HepG2 (cell line): ENCODE data around the gene B4GALT3. TPM values are rescaled to one million over a fixed set of nuclear protein-coding genes. Genes with fewer than 3 reads are reported as not detected.
A peak's percentile ranks its signal among the peaks of the same experiment; 100 is the strongest.

Source experiments
- CEBPB ChIP-seq: IDR thresholded peaks from 2 replicates; pipeline ENCODE4 v1.6.1; 2011; ENCODE audit warnings: low read depth, low read length, improper control_type of control experiment, borderline replicate concordance
- CHCHD3 ChIP-seq: sonication (generic); formaldehyde crosslinking; IDR thresholded peaks from 2 replicates; pipeline ENCODE4 v1.8.0; 2022; ENCODE audit warnings: mild to moderate bottlenecking, missing genetic modification reagents, moderate library complexity
- GATAD1 ChIP-seq: IDR thresholded peaks from 2 replicates; pipeline ENCODE4 v1.6.1; 2016; ENCODE audit warnings: missing genetic modification reagents, missing compliant biosample characterization
- HCFC1 ChIP-seq: fragments of 150-350 bp; IDR thresholded peaks from 2 replicates; pipeline ENCODE4 v1.6.1; 2014; ENCODE audit warnings: low read depth, low read length
- HDAC2 ChIP-seq: sonication (generic); formaldehyde crosslinking; IDR thresholded peaks from 2 replicates; pipeline ENCODE4 v1.4.0; 2020; ENCODE audit warnings: missing genetic modification reagents
- HOXA9 ChIP-seq: sonication (generic); formaldehyde crosslinking; IDR thresholded peaks from 2 replicates; pipeline ENCODE4 v1.8.1; 2022; ENCODE audit warnings: missing genetic modification reagents, mild to moderate bottlenecking, moderate library complexity, borderline replicate concordance
- MEIS2 ChIP-seq: sonication (generic); formaldehyde crosslinking; IDR thresholded peaks from 2 replicates; pipeline ENCODE4 v1.9.0; 2021; ENCODE audit warnings: mild to moderate bottlenecking, missing genetic modification reagents
- NBN ChIP-seq: fragments of 450-650 bp; conservative IDR thresholded peaks from 2 replicates; pipeline ENCODE4 v1.6.1; 2017
- NFATC3 ChIP-seq: sonication (generic); formaldehyde crosslinking; IDR thresholded peaks from 2 replicates; pipeline ENCODE4 v1.5.1; 2020; ENCODE audit warnings: mild to moderate bottlenecking, missing genetic modification reagents
- NFRKB ChIP-seq: fragments of 450-650 bp; IDR thresholded peaks from 2 replicates; pipeline ENCODE4 v1.6.1; 2017
- RAD51 ChIP-seq: fragments of 450-650 bp; IDR thresholded peaks from 2 replicates; pipeline ENCODE4 v1.6.1; 2016; ENCODE audit warnings: borderline replicate concordance
- REXO4 ChIP-seq: sonication (generic); formaldehyde crosslinking; IDR thresholded peaks from 2 replicates; pipeline ENCODE4 v1.8.0; 2022; ENCODE audit warnings: missing genetic modification reagents, mild to moderate bottlenecking, borderline replicate concordance
- SMYD3 ChIP-seq: sonication (generic); formaldehyde crosslinking; IDR thresholded peaks from 2 replicates; pipeline ENCODE4 v1.8.1; 2023; ENCODE audit warnings: mild to moderate bottlenecking, missing genetic modification reagents
- YEATS2 ChIP-seq: sonication (generic); formaldehyde crosslinking; IDR thresholded peaks from 2 replicates; pipeline ENCODE4 v1.4.0; 2020; ENCODE audit warnings: missing genetic modification reagents, borderline replicate concordance
- ZNF180 ChIP-seq: sonication (generic); formaldehyde crosslinking; IDR thresholded peaks from 2 replicates; pipeline ENCODE4 v1.4.0; 2020; ENCODE audit warnings: low read depth, missing genetic modification reagents, borderline replicate concordance
- ZNF3 ChIP-seq: IDR thresholded peaks from 2 replicates; pipeline ENCODE4 v1.7.0; 2017; ENCODE audit warnings: inconsistent platforms
- ZNF343 ChIP-seq: sonication (generic); formaldehyde crosslinking; IDR thresholded peaks from 2 replicates; pipeline ENCODE4 v1.4.0; 2020; ENCODE audit warnings: mild to moderate bottlenecking, missing genetic modification reagents
- ZNF451 ChIP-seq: sonication (generic); formaldehyde crosslinking; IDR thresholded peaks from 2 replicates; pipeline ENCODE4 v1.5.0; 2020; ENCODE audit warnings: mild to moderate bottlenecking, missing genetic modification reagents
- ZNF496 ChIP-seq: sonication (generic); formaldehyde crosslinking; IDR thresholded peaks from 2 replicates; pipeline ENCODE4 v1.8.1; 2023; ENCODE audit warnings: mild to moderate bottlenecking, moderate library complexity, missing genetic modification reagents; ENCODE audit not compliant: insufficient replicate concordance
- ZNF562 ChIP-seq: sonication (generic); formaldehyde crosslinking; IDR thresholded peaks from 2 replicates; pipeline ENCODE4 v1.8.0; 2022; ENCODE audit warnings: missing genetic modification reagents, borderline replicate concordance
- ZNF776 ChIP-seq: sonication (generic); formaldehyde crosslinking; IDR thresholded peaks from 2 replicates; pipeline ENCODE4 v1.4.0; 2020; ENCODE audit warnings: mild to moderate bottlenecking, missing genetic modification reagents
- ZNF839 ChIP-seq: sonication (generic); formaldehyde crosslinking; IDR thresholded peaks from 2 replicates; pipeline ENCODE4 v1.4.0; 2020; ENCODE audit warnings: missing genetic modification reagents, mild to moderate bottlenecking, borderline replicate concordance
- ZSCAN22 ChIP-seq: sonication (generic); formaldehyde crosslinking; IDR thresholded peaks from 2 replicates; pipeline ENCODE4 v1.4.0; 2020; ENCODE audit warnings: mild to moderate bottlenecking, missing genetic modification reagents
- polyA plus RNA-seq, 8 experiments: library from polyadenylated mRNA; depleted of rRNA in 3 of 8; stranded (reverse) in 7 of 8; unstranded in 1 of 8; fragments of >200 nt; fragmentation: Illumina TruSeq in 4 of 8; extraction: Trizol in 4 of 8; gene quantifications; 2 replicates each; pipeline versions ENCODE4 v1.2.1 to v1.2.3, GENCODE V29; 2011 to 2016; ENCODE audit warnings: low read depth in 4 of 8, missing spikeins in 1 of 8, mixed read lengths in 1 of 8; ENCODE audit not compliant: insufficient read depth in 1 of 8
- total RNA-seq, 5 experiments: library from RNA; depleted of rRNA; stranded (reverse); fragments of >200 nt; fragmentation: Illumina TruSeq; extraction: Trizol; gene quantifications; 2 replicates each; pipeline ENCODE4 v1.2.3, GENCODE V29; 2016; ENCODE audit warnings: low read depth in 1 of 5
- TF ChIP-seq, protein P1 (sequence below): sonication (generic); formaldehyde crosslinking; IDR thresholded peaks from 2 replicates; pipeline ENCODE4 v1.8.1; 2023; ENCODE audit warnings: mild to moderate bottlenecking, inconsistent platforms, moderate library complexity, missing genetic modification reagents, borderline replicate concordance
- TF ChIP-seq, protein P2 (sequence below): sonication (generic); formaldehyde crosslinking; IDR thresholded peaks from 2 replicates; pipeline ENCODE4 v1.8.0; 2022; ENCODE audit warnings: mild to moderate bottlenecking, missing genetic modification reagents, moderate library complexity
- TF ChIP-seq, protein P3 (sequence below), 2 experiments: IDR thresholded peaks; 2 replicates each; pipeline ENCODE4 v1.6.1; 2011 to 2012; ENCODE audit warnings: low read length in 2 of 2, borderline replicate concordance in 1 of 2, low read depth in 1 of 2, mild to moderate bottlenecking in 1 of 2, moderate library complexity in 1 of 2

Gene B4GALT3
- total and polyA plus RNA-seq, 2 of the 13 experiments (the other 11 are each of a cell fraction or from before 2014, with no cell fraction given), result 35.6 to 40.4 TPM

DNA sequence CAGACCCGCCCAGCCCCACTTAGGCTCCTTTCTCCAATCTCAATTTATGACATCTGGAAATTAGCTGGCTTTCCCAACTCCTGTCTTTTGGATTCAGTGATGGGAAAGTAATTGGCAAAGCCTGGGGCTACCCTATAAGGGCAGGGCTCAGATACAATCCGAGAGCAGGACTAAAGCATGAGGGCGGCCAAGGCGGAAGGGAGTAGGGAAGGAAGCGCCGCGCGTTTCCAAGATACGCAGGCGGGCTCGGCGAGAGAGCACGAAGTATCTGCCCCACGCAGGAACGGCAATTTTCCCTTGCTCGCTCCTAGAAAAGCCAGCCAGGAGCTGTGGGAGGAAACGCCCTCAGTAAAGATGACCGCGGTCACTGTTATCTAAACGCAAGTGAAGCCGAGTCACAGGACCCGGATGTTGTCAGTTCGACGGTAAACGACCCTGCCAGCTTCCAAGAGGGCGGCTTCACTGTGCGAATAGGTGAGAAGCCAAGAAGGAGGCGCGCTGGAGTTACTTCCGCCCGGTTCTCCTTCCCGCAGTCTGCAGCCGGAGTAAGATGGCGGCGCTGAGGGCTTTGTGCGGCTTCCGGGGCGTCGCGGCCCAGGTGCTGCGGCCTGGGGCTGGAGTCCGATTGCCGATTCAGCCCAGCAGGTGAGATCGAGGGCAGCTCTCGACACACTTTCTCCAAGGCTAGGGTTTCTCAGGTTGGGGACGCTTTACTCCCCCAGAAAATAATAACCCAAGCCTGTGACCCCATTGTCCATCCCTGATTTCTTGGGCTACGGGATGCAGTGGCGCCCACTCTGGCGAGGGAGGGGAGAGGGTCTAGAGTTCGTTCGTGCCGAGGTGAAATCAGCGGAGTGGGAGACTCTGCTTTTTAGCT is 24.8 kb upstream of the B4GALT3 start, which contains the start of gene NDUFS2 (continued):
- TF ChIP-seq MEIS2, result peak; percentile 52; the same call in 1 of the 2 replicates
- TF ChIP-seq CEBPB, result no peak
- TF ChIP-seq ZNF562 (CRISPR knock-in tag), result no peak
- no peak for TF ChIP-seq NFATC3 (CRISPR knock-in tag)
- peak; percentile 91 for TF ChIP-seq HCFC1
- TF ChIP-seq ZNF451 (CRISPR knock-in tag), result peak; percentile 35; the same call in 1 of the 2 replicates
- 0 out of 2 replicates have a peak, but pooled peaks have one; percentile 30 for TF ChIP-seq ZSCAN22 (CRISPR knock-in tag)
- TF ChIP-seq YEATS2, result peak; percentile 75; the same call in 1 of the 2 replicates
- no peak for TF ChIP-seq REXO4
- TF ChIP-seq ZNF180 (CRISPR knock-in tag), result no peak
- TF ChIP-seq SMYD3 (CRISPR knock-in tag), result peak; percentile 30; the same call in 1 of the 2 replicates
- 0 out of 2 replicates have a peak, but pooled peaks have one; percentile 28 for TF ChIP-seq CHCHD3 (CRISPR knock-in tag)
- TF ChIP-seq NFRKB, result peak; percentile 72
- TF ChIP-seq ZNF496, result no peak
- TF ChIP-seq ZNF343, result peak; percentile 41; the same call in 1 of the 2 replicates
- TF ChIP-seq, protein P1, sequence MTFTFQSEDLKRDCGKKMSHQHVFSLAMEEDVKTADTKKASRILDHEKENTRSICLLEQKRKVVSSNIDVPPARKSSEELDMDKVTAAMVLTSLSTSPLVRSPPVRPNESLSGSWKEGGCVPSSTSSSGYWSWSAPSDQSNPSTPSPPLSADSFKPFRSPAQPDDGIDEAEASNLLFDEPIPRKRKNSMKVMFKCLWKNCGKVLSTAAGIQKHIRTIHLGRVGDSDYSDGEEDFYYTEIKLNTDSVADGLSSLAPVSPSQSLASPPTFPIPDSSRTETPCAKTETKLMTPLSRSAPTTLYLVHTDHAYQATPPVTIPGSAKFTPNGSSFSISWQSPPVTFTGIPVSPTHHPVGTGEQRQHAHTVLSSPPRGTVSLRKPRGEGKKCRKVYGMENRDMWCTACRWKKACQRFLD (CRISPR knock-in tag), result no peak
- TF ChIP-seq, protein P2, sequence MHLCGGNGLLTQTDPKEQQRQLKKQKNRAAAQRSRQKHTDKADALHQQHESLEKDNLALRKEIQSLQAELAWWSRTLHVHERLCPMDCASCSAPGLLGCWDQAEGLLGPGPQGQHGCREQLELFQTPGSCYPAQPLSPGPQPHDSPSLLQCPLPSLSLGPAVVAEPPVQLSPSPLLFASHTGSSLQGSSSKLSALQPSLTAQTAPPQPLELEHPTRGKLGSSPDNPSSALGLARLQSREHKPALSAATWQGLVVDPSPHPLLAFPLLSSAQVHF (CRISPR knock-in tag), result no peak
- no peak for TF ChIP-seq HOXA9 (CRISPR knock-in tag)
- TF ChIP-seq GATAD1 (CRISPR knock-in tag), result peak; percentile 77
- TF ChIP-seq ZNF839, result peak; percentile 81; the same call in 1 of the 2 replicates
- no peak for TF ChIP-seq HDAC2 (CRISPR knock-in tag)
- TF ChIP-seq ZNF776, result no peak
- TF ChIP-seq, protein P3, sequence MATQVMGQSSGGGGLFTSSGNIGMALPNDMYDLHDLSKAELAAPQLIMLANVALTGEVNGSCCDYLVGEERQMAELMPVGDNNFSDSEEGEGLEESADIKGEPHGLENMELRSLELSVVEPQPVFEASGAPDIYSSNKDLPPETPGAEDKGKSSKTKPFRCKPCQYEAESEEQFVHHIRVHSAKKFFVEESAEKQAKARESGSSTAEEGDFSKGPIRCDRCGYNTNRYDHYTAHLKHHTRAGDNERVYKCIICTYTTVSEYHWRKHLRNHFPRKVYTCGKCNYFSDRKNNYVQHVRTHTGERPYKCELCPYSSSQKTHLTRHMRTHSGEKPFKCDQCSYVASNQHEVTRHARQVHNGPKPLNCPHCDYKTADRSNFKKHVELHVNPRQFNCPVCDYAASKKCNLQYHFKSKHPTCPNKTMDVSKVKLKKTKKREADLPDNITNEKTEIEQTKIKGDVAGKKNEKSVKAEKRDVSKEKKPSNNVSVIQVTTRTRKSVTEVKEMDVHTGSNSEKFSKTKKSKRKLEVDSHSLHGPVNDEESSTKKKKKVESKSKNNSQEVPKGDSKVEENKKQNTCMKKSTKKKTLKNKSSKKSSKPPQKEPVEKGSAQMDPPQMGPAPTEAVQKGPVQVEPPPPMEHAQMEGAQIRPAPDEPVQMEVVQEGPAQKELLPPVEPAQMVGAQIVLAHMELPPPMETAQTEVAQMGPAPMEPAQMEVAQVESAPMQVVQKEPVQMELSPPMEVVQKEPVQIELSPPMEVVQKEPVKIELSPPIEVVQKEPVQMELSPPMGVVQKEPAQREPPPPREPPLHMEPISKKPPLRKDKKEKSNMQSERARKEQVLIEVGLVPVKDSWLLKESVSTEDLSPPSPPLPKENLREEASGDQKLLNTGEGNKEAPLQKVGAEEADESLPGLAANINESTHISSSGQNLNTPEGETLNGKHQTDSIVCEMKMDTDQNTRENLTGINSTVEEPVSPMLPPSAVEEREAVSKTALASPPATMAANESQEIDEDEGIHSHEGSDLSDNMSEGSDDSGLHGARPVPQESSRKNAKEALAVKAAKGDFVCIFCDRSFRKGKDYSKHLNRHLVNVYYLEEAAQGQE (IDR thresholded peaks at IDR 0.05; ENCODE audit: borderline replicate concordance in 1 of 2, low read depth in 1 of 2, low read length in 2 of 2), result peak in 1 of 2 experiments; percentile 72; a peak in 1 of 4 replicates
- no peak for TF ChIP-seq ZNF3 (CRISPR knock-in tag)
- no peak for TF ChIP-seq RAD51
- TF ChIP-seq NBN, result no peak
